HUES48 (cell line): ENCODE results near the gene FOS.

ENCODE experiments used
- H3K27ac ChIP-seq: one replicate; pipeline ENCODE4 v1.7.0; 2013; ENCODE audit warnings: low read depth, low read length, inconsistent platforms
- H3K27me3 ChIP-seq: 2 replicates; pipeline ENCODE4 v1.6.1; 2013; ENCODE audit warnings: mild to moderate bottlenecking, low read length; ENCODE audit not compliant: control insufficient read depth, insufficient read depth
- H3K36me3 ChIP-seq: 2 replicates; pipeline ENCODE4 v1.6.1; 2013; ENCODE audit warnings: low read length; ENCODE audit not compliant: control insufficient read depth, insufficient read depth
- H3K4me1 ChIP-seq: 2 replicates; pipeline ENCODE4 v1.6.1; 2013; ENCODE audit warnings: mild to moderate bottlenecking, low read length; ENCODE audit not compliant: control insufficient read depth, insufficient read depth
- H3K4me3 ChIP-seq: 2 replicates; pipeline ENCODE4 v1.5.1; 2013; ENCODE audit warnings: mild to moderate bottlenecking, low read depth, low read length
- H3K9ac ChIP-seq: 2 replicates; pipeline ENCODE4 v1.6.1; 2013; ENCODE audit warnings: mild to moderate bottlenecking, low read depth, low read length, moderate library complexity
- H3K9me3 ChIP-seq: 2 replicates; pipeline ENCODE4 v1.6.1; 2013; ENCODE audit warnings: low read length; ENCODE audit not compliant: control insufficient read depth, insufficient read depth

The FOS gene

GRCh38 chr14:75323571-75323970, 44.9 kb downstream of the FOS start:
- Histone ChIP-seq H3K9ac (no peak overlapping the region), H3K27me3 (no peaks in the 10 kb centered on the region), H3K27ac (no peak overlapping the region), H3K4me3 (no peak overlapping the region), H3K36me3 (no peaks in the 10 kb centered on the region), H3K9me3 (no peaks in the 10 kb centered on the region), H3K4me1 (no peaks in the 10 kb centered on the region; the same call in 1 of the 2 replicates)

- Histone ChIP-seq H3K27me3 (no peaks in the 10 kb centered on the region), H3K27ac (no peak overlapping the region), H3K4me1 (no peaks in the 10 kb centered on the region), H3K36me3 (no peaks in the 10 kb centered on the region), H3K4me3 (no peak overlapping the region), H3K9ac (no peak overlapping the region), H3K9me3 (no peaks in the 10 kb centered on the region)
Observed at GRCh38 chr14:75328558-75329155, 50.0 kb downstream of the FOS start.

GRCh38 chr14:75329369-75329768, 50.7 kb downstream of the FOS start:
- Histone ChIP-seq H3K9ac (no peak overlapping the region), H3K27me3 (no peaks in the 10 kb centered on the region), H3K4me3 (no peak overlapping the region), H3K27ac (no peak overlapping the region), H3K4me1 (no peaks in the 10 kb centered on the region), H3K9me3 (no peaks in the 10 kb centered on the region), H3K36me3 (no peaks in the 10 kb centered on the region)

- Histone ChIP-seq H3K9me3 (no peaks in the 10 kb centered on the region), H3K27me3 (no peaks in the 10 kb centered on the region), H3K27ac (no peak overlapping the region), H3K4me3 (no peak overlapping the region), H3K36me3 (no peaks in the 10 kb centered on the region), H3K4me1 (no peaks in the 10 kb centered on the region), H3K9ac (no peak overlapping the region)
Observed at GRCh38 chr14:75331471-75331870, 52.8 kb downstream of the FOS start.
